Measurements from ENCODE around the gene ATG16L1. TPM values are rescaled to one million over a fixed set of nuclear protein-coding genes. Genes with fewer than 3 reads are reported as not detected.

ATG16L1 gene
- total RNA-seq, 1 experiment from 2014 or later = 54.3 TPM

DNA sequence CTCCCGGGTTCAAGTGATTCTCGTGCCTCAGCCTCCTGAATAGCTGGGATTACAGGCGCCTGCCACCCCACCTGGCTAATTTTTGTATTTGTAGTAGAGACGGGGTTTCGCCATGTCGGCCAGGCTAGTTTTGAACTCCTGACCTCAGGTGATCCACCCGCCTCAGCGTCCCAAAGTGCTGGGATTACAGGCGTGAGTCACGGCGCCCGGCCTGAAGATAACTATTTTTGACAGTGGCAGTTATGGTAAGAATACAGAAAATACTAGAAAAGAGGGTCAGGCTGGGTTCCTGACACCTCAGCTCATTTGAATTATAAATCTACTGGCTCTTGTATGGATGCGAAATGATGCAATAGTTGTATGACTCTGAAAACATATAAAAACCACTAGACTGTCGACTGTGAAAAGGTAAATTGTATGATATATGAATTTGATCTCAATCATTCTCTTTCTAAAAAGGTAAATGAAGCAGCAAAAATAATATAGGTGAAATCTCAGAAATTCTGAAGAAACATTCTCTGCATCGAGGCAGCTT is 91.8 kb downstream of the ATG16L1 start:
- H3K27me3 ChIP-seq (replicated peaks) = 0 out of 2 replicates have a peak, but pooled peaks cover 3% of the 10 kb centered on the region
- H3K4me1 ChIP-seq (replicated peaks) = no peaks in the 10 kb centered on the region
- no peaks in the 10 kb centered on the region for H3K9me3 ChIP-seq (replicated peaks)
- no peak overlapping the region for H3K27ac ChIP-seq
- H3K4me3 ChIP-seq = no peak overlapping the region
- no peak for DNase-seq (ENCODE audit: low read depth in 1 of 2, low spot score in 2 of 2)
- no peaks in the 10 kb centered on the region for H3K36me3 ChIP-seq

Other genes starting within 250 kb of the ATG16L1 start
- 9.3 and 13.8 TPM in 2 replicates for gene NGEF, start 238.4 kb upstream of the ATG16L1 start, total RNA-seq (2014; rRNA removed; shearing (Covaris generic))
- gene NEU2, start 219.0 kb upstream of the ATG16L1 start, total RNA-seq (2014; rRNA removed; shearing (Covaris generic)) = not detected in 2 replicates
- 2.6 and 13.3 TPM in 2 replicates for gene INPP5D, start 191.3 kb upstream of the ATG16L1 start, total RNA-seq (2014; rRNA removed; shearing (Covaris generic))
- not detected in 2 replicates for gene SAG, start 56.1 kb downstream of the ATG16L1 start, total RNA-seq (2014; rRNA removed; shearing (Covaris generic))
- gene DGKD, start 102.8 kb downstream of the ATG16L1 start, total RNA-seq (2014; rRNA removed; shearing (Covaris generic)) = 9.7 and 16.0 TPM in 2 replicates